ENCODE results near the gene OSBPL8. TPM values are rescaled to one million over a fixed set of nuclear protein-coding genes. Genes with fewer than 3 reads are reported as not detected.

Gene OSBPL8
- total RNA-seq, 2 experiments from 2014 or later: 25.0 to 61.3 TPM

DNA sequence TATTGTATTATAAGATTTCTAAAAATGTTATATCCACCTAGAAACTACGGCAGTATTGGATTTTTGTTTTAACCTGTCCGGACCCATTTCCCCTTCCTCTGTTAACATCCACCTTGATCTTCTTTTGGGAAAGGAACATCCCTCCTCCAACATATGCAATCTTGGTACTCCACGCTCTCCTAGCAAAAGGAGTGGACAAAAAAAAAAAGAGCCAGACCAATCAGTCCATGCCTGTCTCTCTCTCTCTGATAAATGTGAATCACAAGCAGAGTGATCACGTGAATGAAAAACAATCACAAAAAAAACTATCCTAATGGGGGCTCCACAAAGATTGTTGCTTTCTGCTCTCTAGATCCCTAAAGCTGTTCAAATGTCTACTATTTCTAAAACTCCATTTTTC, 27.1 kb downstream of the OSBPL8 start:
- H3K36me3 ChIP-seq (ENCODE audit: insufficient read depth, low read length): peaks cover 11% of the 10 kb centered on the region; the same call in 1 of the 2 replicates
- CTCF ChIA-PET (ENCODE audit: unreplicated experiment): no interaction called here
- no peak overlapping the region for H2AFZ ChIP-seq (ENCODE audit: low read length)
- H3K9me3 ChIP-seq (ENCODE audit: low read length): no peaks in the 10 kb centered on the region
- H3K4me3 ChIP-seq (ENCODE audit: low read depth, low read length, poor library complexity, severe bottlenecking): no peak overlapping the region
- POLR2A ChIA-PET: interaction anchor here (0.7 to 1.4 kb wide), 5 partner anchors 12 to 230 kb away, joined by 3 to 5 read pairs (median 4); no protein-coding TSS in a partner anchor
- intact Hi-C loops (cut with micrococcal nuclease; ENCODE audit: unreplicated experiment): no loop called here
- no peak for TF ChIP-seq EZH2phosphoT487 (IDR thresholded peaks at IDR 0.05; ENCODE audit: borderline replicate concordance, low read depth, low read length)
- TF ChIP-seq, protein P1, sequence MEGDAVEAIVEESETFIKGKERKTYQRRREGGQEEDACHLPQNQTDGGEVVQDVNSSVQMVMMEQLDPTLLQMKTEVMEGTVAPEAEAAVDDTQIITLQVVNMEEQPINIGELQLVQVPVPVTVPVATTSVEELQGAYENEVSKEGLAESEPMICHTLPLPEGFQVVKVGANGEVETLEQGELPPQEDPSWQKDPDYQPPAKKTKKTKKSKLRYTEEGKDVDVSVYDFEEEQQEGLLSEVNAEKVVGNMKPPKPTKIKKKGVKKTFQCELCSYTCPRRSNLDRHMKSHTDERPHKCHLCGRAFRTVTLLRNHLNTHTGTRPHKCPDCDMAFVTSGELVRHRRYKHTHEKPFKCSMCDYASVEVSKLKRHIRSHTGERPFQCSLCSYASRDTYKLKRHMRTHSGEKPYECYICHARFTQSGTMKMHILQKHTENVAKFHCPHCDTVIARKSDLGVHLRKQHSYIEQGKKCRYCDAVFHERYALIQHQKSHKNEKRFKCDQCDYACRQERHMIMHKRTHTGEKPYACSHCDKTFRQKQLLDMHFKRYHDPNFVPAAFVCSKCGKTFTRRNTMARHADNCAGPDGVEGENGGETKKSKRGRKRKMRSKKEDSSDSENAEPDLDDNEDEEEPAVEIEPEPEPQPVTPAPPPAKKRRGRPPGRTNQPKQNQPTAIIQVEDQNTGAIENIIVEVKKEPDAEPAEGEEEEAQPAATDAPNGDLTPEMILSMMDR (conservative IDR thresholded peaks at IDR 0.05; ENCODE audit: low read length): no peak
- DNase-seq (ENCODE audit: low spot score): no peak
- H4K20me1 ChIP-seq (ENCODE audit: insufficient read depth, low read length): no peaks in the 10 kb centered on the region
- no peaks in the 10 kb centered on the region for H3K4me1 ChIP-seq (ENCODE audit: insufficient read depth, low read length, poor library complexity, severe bottlenecking)
- H3K27ac ChIP-seq (ENCODE audit: low read depth, low read length, poor library complexity, severe bottlenecking): no peak overlapping the region
- no peaks in the 10 kb centered on the region for H3K9me2 ChIP-seq (ENCODE audit: insufficient read depth, low read length)
- H3K79me2 ChIP-seq (ENCODE audit: insufficient read depth, low read depth, low read length): peaks cover 57% of the 10 kb centered on the region; the same call in 1 of the 2 replicates
- no TSS peak for BruUV-seq (replicated peaks)
- no peak overlapping the region for H3K4me2 ChIP-seq (ENCODE audit: low read length)

DNA sequence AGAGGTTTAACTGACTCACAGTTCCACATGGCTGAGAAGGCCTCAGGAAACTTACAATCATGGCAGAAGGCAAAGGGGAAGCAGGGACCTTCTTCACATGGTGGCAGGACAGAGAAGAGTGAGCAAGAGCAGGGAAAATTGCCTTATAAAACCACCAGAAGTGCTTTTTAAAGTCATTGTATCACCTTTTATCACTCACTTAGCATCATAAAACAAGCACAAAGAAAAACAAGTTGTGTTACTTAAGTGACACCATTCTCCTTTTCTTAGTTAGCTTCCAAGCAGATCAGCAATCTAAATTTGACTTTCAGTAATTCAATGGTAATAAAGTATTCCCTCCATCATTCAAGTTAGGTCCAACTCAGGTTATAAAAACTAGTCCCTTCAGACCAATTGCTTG, 28.5 kb downstream of the OSBPL8 start:
- no peak overlapping the region for H2AFZ ChIP-seq (ENCODE audit: low read length)
- no TSS peak for BruUV-seq (replicated peaks)
- DNase-seq (ENCODE audit: low spot score): no peak
- H4K20me1 ChIP-seq (ENCODE audit: insufficient read depth, low read length): no peaks in the 10 kb centered on the region
- ChIA-PET POLR2A (no interaction called here), CTCF (ENCODE audit: unreplicated experiment) (no interaction called here)
- TF ChIP-seq EZH2phosphoT487 (IDR thresholded peaks at IDR 0.05; ENCODE audit: borderline replicate concordance, low read depth, low read length): no peak
- TF ChIP-seq, protein P1 (conservative IDR thresholded peaks at IDR 0.05; ENCODE audit: low read length): no peak
- no peaks in the 10 kb centered on the region for H3K9me3 ChIP-seq (ENCODE audit: low read length)
- H3K27ac ChIP-seq (ENCODE audit: low read depth, low read length, poor library complexity, severe bottlenecking): no peak overlapping the region
- H3K79me2 ChIP-seq (ENCODE audit: insufficient read depth, low read depth, low read length): peaks cover 51% of the 10 kb centered on the region; the same call in 1 of the 2 replicates
- no peaks in the 10 kb centered on the region for H3K9me2 ChIP-seq (ENCODE audit: insufficient read depth, low read length)
- H3K36me3 ChIP-seq (ENCODE audit: insufficient read depth, low read length): peaks cover 12% of the 10 kb centered on the region; the same call in 1 of the 2 replicates
- H3K4me2 ChIP-seq (ENCODE audit: low read length): no peak overlapping the region
- intact Hi-C loops (cut with micrococcal nuclease; ENCODE audit: unreplicated experiment): no loop called here
- H3K4me3 ChIP-seq (ENCODE audit: low read depth, low read length, poor library complexity, severe bottlenecking): no peak overlapping the region
- no peaks in the 10 kb centered on the region for H3K4me1 ChIP-seq (ENCODE audit: insufficient read depth, low read length, poor library complexity, severe bottlenecking)

DNA sequence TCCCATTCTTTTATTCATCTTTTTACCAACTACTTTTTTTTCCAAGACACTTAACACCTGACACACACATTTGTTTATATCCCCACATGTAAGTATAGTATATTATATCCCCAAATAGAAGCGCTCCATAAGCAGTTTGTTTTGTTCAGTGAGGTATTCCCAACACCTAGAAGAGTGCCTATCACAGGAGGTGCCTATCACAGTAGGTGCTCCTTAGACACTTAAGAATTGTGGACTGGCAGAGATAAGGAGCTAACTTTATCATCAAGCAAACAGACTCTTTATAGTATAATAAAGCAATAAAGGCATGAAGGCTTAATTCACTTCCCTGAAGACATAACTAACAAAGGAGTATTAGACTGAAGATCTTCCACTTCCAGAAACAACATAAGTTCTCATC, 29.1 kb downstream of the OSBPL8 start:
- Histone ChIP-seq H3K9me2 (ENCODE audit: insufficient read depth, low read length) (no peaks in the 10 kb centered on the region), H4K20me1 (ENCODE audit: insufficient read depth, low read length) (no peaks in the 10 kb centered on the region), H3K4me1 (ENCODE audit: insufficient read depth, low read length, poor library complexity, severe bottlenecking) (no peaks in the 10 kb centered on the region), H2AFZ (ENCODE audit: low read length) (no peak overlapping the region), H3K36me3 (ENCODE audit: insufficient read depth, low read length) (peaks cover 7% of the 10 kb centered on the region; the same call in 1 of the 2 replicates), H3K4me2 (ENCODE audit: low read length) (no peak overlapping the region), H3K79me2 (ENCODE audit: insufficient read depth, low read depth, low read length) (peaks cover 51% of the 10 kb centered on the region; the same call in 1 of the 2 replicates), H3K27ac (ENCODE audit: low read depth, low read length, poor library complexity, severe bottlenecking) (no peak overlapping the region), H3K4me3 (ENCODE audit: low read depth, low read length, poor library complexity, severe bottlenecking) (no peak overlapping the region), H3K9me3 (ENCODE audit: low read length) (no peaks in the 10 kb centered on the region)
- no peak for DNase-seq (ENCODE audit: low spot score)
- TF ChIP-seq EZH2phosphoT487 (IDR thresholded peaks at IDR 0.05; ENCODE audit: borderline replicate concordance, low read depth, low read length): no peak
- TF ChIP-seq, protein P1 (conservative IDR thresholded peaks at IDR 0.05; ENCODE audit: low read length): no peak
- no TSS peak for BruUV-seq (replicated peaks)
- intact Hi-C loops (cut with micrococcal nuclease; ENCODE audit: unreplicated experiment): no loop called here
- POLR2A ChIA-PET: no interaction called here
- CTCF ChIA-PET (ENCODE audit: unreplicated experiment): no interaction called here
